A549 (cell line): Measurements from ENCODE around the gene CNOT2. TPM values are rescaled to one million over a fixed set of nuclear protein-coding genes. Genes with fewer than 3 reads are reported as not detected.

Experiments used
- ATAC-seq, 2 experiments: fragments of 200-7000 bp in 1 of 2; fragments of >200 bp in 1 of 2; cut with Nextera tagmentation in 1 of 2; cut with Tn5 transposase in 1 of 2; 3 replicates each; pipeline versions ENCODE4 v1.8.0 to v1.9.1; 2018 to 2020; ENCODE audit warnings: mild to moderate bottlenecking in 1 of 2, moderate library complexity in 1 of 2
- CTCF ChIA-PET: fragments of 300-600 bp; sonication (Branson Sonifier 250); formaldehyde crosslinking; extraction: SDS; loops from one replicate; lab custom pipeline; 2021; ENCODE audit warnings: antibody characterized with exemption, inconsistent platforms; lab: Yijun Ruan, JAX
- POLR2A ChIA-PET: fragments of 350-600 bp; formaldehyde crosslinking; extraction: SDS; loops from one replicate; lab custom pipeline; 2021; ENCODE audit warnings: antibody characterized with exemption, inconsistent platforms; lab: Yijun Ruan, JAX
- DNase-seq, 2 experiments: peaks; one replicate each; pipeline versions ENCODE4 v3.0.0 to v3.0.0-alpha.2; 2011 to 2016; ENCODE audit warnings: low read depth in 1 of 2, low spot score in 1 of 2
- FAIRE-seq: peaks from 2 replicates; lab custom pipeline; 2011; peaks lifted over from hg19 to GRCh38; lab: Jason Lieb, UNC
- H3K27ac ChIP-seq, 2 experiments: fragments of >200 bp; sonication (Bioruptor Twin); formaldehyde crosslinking; 3 replicates each; pipeline ENCODE4 v1.5.1; 2016 to 2017
- H3K4me1 ChIP-seq: fragments of >200 bp; sonication (Bioruptor Twin); formaldehyde crosslinking; 3 replicates; pipeline ENCODE4 v1.6.1; 2016
- H3K4me2 ChIP-seq: fragments of >200 bp; sonication (Bioruptor Twin); formaldehyde crosslinking; 3 replicates; pipeline ENCODE4 v1.6.1; 2016
- H3K4me3 ChIP-seq: fragments of >200 bp; sonication (Bioruptor Twin); formaldehyde crosslinking; 3 replicates; pipeline ENCODE4 v1.5.1; 2016
- H3K9me3 ChIP-seq: fragments of >200 bp; sonication (Bioruptor Twin); formaldehyde crosslinking; 3 replicates; pipeline ENCODE4 v1.6.1; 2016
- CBX8 ChIP-seq: fragments of 200-600 bp; sonication (generic); IDR thresholded peaks from 2 replicates; pipeline ENCODE4 v1.6.1; 2016
- CHD2 ChIP-seq: fragments of 150-350 bp; IDR thresholded peaks from 2 replicates; pipeline ENCODE4 v1.6.1; 2014; ENCODE audit warnings: low read length; ENCODE audit not compliant: partially characterized antibody
- CHD4 ChIP-seq: fragments of 200-600 bp; sonication (generic); IDR thresholded peaks from 2 replicates; pipeline ENCODE4 v1.6.1; 2016; ENCODE audit warnings: antibody characterized with exemption, mild to moderate bottlenecking, borderline replicate concordance
- CTCF ChIP-seq: fragments of >200 bp; sonication (Bioruptor Twin); formaldehyde crosslinking; IDR thresholded peaks from 3 replicates; pipeline ENCODE4 v1.5.1; 2016
- EHF ChIP-seq: fragments of 250-450 bp; sonication (Bioruptor Pico); IDR thresholded peaks from 2 replicates; pipeline ENCODE4 v1.5.0; 2020; ENCODE audit warnings: mild to moderate bottlenecking
- EHMT2 ChIP-seq: fragments of 200-600 bp; sonication (generic); IDR thresholded peaks from 2 replicates; pipeline ENCODE4 v1.6.1; 2016; ENCODE audit warnings: antibody characterized with exemption, low read depth, mild to moderate bottlenecking, moderate library complexity
- EP300 ChIP-seq, 2 experiments: fragments of >200 bp; sonication (Bioruptor Twin); formaldehyde crosslinking; IDR thresholded peaks; 2 replicates in 1 of 2; 3 replicates in 1 of 2; pipeline ENCODE4 v1.6.1; 2016 to 2017
- FOSL2 ChIP-seq, 2 experiments: fragments of 450-650 bp in 1 of 2; fragments of >200 bp in 1 of 2; sonication (Bioruptor Twin) in 1 of 2; formaldehyde crosslinking; IDR thresholded peaks; 2 replicates each; pipeline versions ENCODE4 v1.5.0 to v1.6.1; 2016 to 2020; ENCODE audit warnings: mild to moderate bottlenecking in 1 of 2, moderate library complexity in 1 of 2
- HEYL ChIP-seq: fragments of 250-450 bp; sonication (Bioruptor Pico); IDR thresholded peaks from 2 replicates; pipeline ENCODE4 v1.8.0; 2021; ENCODE audit warnings: mild to moderate bottlenecking, moderate library complexity
- HOXB13 ChIP-seq: fragments of 250-450 bp; sonication (Bioruptor Pico); IDR thresholded peaks from 2 replicates; pipeline ENCODE4 v1.5.0; 2020; ENCODE audit warnings: low read depth, mild to moderate bottlenecking, moderate library complexity
- HOXB5 ChIP-seq: fragments of 250-450 bp; sonication (Bioruptor Pico); IDR thresholded peaks from 2 replicates; pipeline ENCODE4 v1.5.0; 2020; ENCODE audit warnings: mild to moderate bottlenecking, moderate library complexity
- JUN ChIP-seq, 2 experiments: fragments of >200 bp; sonication (Bioruptor Twin); formaldehyde crosslinking; IDR thresholded peaks; 2 replicates in 1 of 2; 3 replicates in 1 of 2; pipeline ENCODE4 v1.6.1; 2016 to 2017
- MYC ChIP-seq: IDR thresholded peaks from 2 replicates; pipeline ENCODE4 v1.6.1; 2012; ENCODE audit warnings: mild to moderate bottlenecking, inconsistent platforms, low read length, improper control_type of control experiment, borderline replicate concordance
- NR3C1 ChIP-seq: fragments of >200 bp; sonication (Bioruptor Twin); formaldehyde crosslinking; IDR thresholded peaks from 3 replicates; pipeline ENCODE4 v1.6.1; 2017
- POLR2AphosphoS2 ChIP-seq: conservative IDR thresholded peaks from 2 replicates; pipeline ENCODE4 v1.6.1; 2012; ENCODE audit warnings: low read length, improper control_type of control experiment, inconsistent platforms
- RAD21 ChIP-seq, 2 experiments: fragments of >200 bp in 1 of 2; sonication (Bioruptor Twin) in 1 of 2; formaldehyde crosslinking in 1 of 2; IDR thresholded peaks in 1 of 2; conservative IDR thresholded peaks in 1 of 2; 2 replicates in 1 of 2; 3 replicates in 1 of 2; pipeline ENCODE4 v1.6.1; 2012 to 2018; ENCODE audit warnings: inconsistent platforms in 1 of 2
- RARB ChIP-seq: fragments of 250-450 bp; sonication (Bioruptor Pico); IDR thresholded peaks from 2 replicates; pipeline ENCODE4 v1.8.0; 2021; ENCODE audit warnings: mild to moderate bottlenecking, moderate library complexity
- RCOR1 ChIP-seq: fragments of 150-350 bp; IDR thresholded peaks from 2 replicates; pipeline ENCODE4 v1.6.1; 2014; ENCODE audit warnings: antibody characterized with exemption, low read length, low read depth
- SREBF2 ChIP-seq: fragments of 450-650 bp; IDR thresholded peaks from 2 replicates; pipeline ENCODE4 v1.6.1; 2014; ENCODE audit warnings: mild to moderate bottlenecking, moderate library complexity
- TFCP2L1 ChIP-seq: fragments of 250-450 bp; sonication (Bioruptor Pico); IDR thresholded peaks from 2 replicates; pipeline ENCODE4 v1.5.0; 2021; ENCODE audit warnings: mild to moderate bottlenecking
- TP53 ChIP-seq: fragments of 250-450 bp; sonication (Bioruptor Pico); IDR thresholded peaks from 2 replicates; pipeline ENCODE4 v1.5.0; 2021; ENCODE audit warnings: mild to moderate bottlenecking, moderate library complexity
- ZC3H11A ChIP-seq: fragments of 450-650 bp; IDR thresholded peaks from 2 replicates; pipeline ENCODE4 v1.6.1; 2014; ENCODE audit warnings: antibody characterized with exemption, mild to moderate bottlenecking
- WGBS: methylation state at CpG from one replicate; pipeline ENCODE4 v1.1.6; 2017; ENCODE audit errors: missing lambda C conversion rate; 5-methylcytosine and 5-hydroxymethylcytosine counted together
- polyA plus RNA-seq, 4 experiments: library from polyadenylated mRNA; depleted of rRNA in 3 of 4; stranded (reverse); fragments of >200 nt; fragmentation: RNase III in 1 of 4; extraction: RNeasy Plus Mini Kit Qiagen cat#74134 plus additional on column Dnase treatment in 1 of 4; gene quantifications; 2 replicates in 3 of 4; 3 replicates in 1 of 4; pipeline ENCODE4 v1.2.3, GENCODE V29; 2011 to 2017
- TF ChIP-seq, protein P1 (sequence below): IDR thresholded peaks from 2 replicates; pipeline ENCODE4 v1.6.1; 2012; ENCODE audit warnings: low read depth, borderline replicate concordance
- TF ChIP-seq, protein P2 (sequence below): fragments of 250-450 bp; sonication (Bioruptor Pico); IDR thresholded peaks from 2 replicates; pipeline ENCODE4 v1.5.0; 2021; ENCODE audit warnings: mild to moderate bottlenecking, moderate library complexity, borderline replicate concordance
- TF ChIP-seq, protein P3 (sequence below): fragments of >200 bp; sonication (Bioruptor Twin); formaldehyde crosslinking; IDR thresholded peaks from 3 replicates; pipeline ENCODE4 v1.6.1; 2016

Gene CNOT2
- polyA plus RNA-seq, 2 of the 4 experiments (the other 2 are of a cell fraction) = 87.2 to 105 TPM

DNA sequence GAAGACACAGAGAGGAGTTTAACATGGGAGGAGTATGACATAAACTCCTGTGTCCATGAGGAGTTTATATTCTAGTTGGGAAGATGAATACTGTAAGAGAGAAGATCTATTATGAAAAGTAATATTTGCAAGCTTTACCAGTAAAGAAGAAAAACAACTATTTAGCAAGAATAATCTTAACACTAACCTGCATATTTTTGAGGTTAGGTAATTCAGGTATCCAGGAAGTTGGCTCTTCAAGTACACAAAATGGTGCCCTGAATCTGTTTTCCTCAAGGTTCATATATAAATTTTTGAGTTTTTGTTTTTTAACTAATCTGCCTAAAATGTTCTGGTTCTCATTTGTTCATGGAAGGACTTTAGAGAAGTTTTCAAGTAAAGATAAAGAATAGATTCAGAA, 89.0 kb downstream of the CNOT2 start:
- POLR2A ChIA-PET = no interaction called here
- no peak overlapping the region for H3K4me2 ChIP-seq
- TF ChIP-seq EHF (CRISPR knock-in tag) = no peak
- no peak for TF ChIP-seq CHD4
- TF ChIP-seq RAD21 (conservative IDR thresholded peaks at IDR 0.05 in 1 of 2, IDR thresholded peaks at IDR 0.05 in 1 of 2) = no peak
- no peak for TF ChIP-seq EHMT2
- TF ChIP-seq, protein P1, sequence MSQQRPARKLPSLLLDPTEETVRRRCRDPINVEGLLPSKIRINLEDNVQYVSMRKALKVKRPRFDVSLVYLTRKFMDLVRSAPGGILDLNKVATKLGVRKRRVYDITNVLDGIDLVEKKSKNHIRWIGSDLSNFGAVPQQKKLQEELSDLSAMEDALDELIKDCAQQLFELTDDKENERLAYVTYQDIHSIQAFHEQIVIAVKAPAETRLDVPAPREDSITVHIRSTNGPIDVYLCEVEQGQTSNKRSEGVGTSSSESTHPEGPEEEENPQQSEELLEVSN = no peak
- no peak for TF ChIP-seq CTCF
- TF ChIP-seq TP53 = no peak
- no peak for TF ChIP-seq EP300 (IDR thresholded peaks at IDR 0.05)
- TF ChIP-seq POLR2AphosphoS2 = no peak
- H3K27ac ChIP-seq = no peak overlapping the region
- CTCF ChIA-PET = no interaction called here
- no peaks in the 10 kb centered on the region for H3K9me3 ChIP-seq
- ATAC-seq (no peak), FAIRE-seq (no peak), DNase-seq (no peak)
- H3K4me1 ChIP-seq = no peaks in the 10 kb centered on the region
- H3K4me3 ChIP-seq = no peak overlapping the region

- ATAC-seq (no peak), DNase-seq (no peak), FAIRE-seq (no peak)
- H3K4me2 ChIP-seq = no peak overlapping the region
- no peaks in the 10 kb centered on the region for H3K4me1 ChIP-seq
- 94% methylated on average over 8 of the region's 8 CpGs for WGBS
- POLR2A ChIA-PET = no interaction called here
- CTCF ChIA-PET = interaction anchor here (1.1 to 1.4 kb wide), 2 partner anchors 13 to 14 kb away, joined by 3 read pairs; no protein-coding TSS in a partner anchor
- no peak overlapping the region for H3K4me3 ChIP-seq
- TF ChIP-seq NR3C1 (no peak), SREBF2 (no peak), RARB (no peak), JUN (IDR thresholded peaks at IDR 0.05) (no peak), RCOR1 (no peak), HEYL (CRISPR knock-in tag) (no peak), CBX8 (no peak), CHD4 (no peak), FOSL2 (IDR thresholded peaks at IDR 0.05) (no peak), FOSL2 (CRISPR knock-in tag; IDR thresholded peaks at IDR 0.05) (no peak), CHD2 (no peak), TFCP2L1 (CRISPR knock-in tag) (no peak), HOXB5 (CRISPR knock-in tag) (no peak), ZC3H11A (no peak), HOXB13 (no peak), MYC (no peak)
- TF ChIP-seq, protein P2, sequence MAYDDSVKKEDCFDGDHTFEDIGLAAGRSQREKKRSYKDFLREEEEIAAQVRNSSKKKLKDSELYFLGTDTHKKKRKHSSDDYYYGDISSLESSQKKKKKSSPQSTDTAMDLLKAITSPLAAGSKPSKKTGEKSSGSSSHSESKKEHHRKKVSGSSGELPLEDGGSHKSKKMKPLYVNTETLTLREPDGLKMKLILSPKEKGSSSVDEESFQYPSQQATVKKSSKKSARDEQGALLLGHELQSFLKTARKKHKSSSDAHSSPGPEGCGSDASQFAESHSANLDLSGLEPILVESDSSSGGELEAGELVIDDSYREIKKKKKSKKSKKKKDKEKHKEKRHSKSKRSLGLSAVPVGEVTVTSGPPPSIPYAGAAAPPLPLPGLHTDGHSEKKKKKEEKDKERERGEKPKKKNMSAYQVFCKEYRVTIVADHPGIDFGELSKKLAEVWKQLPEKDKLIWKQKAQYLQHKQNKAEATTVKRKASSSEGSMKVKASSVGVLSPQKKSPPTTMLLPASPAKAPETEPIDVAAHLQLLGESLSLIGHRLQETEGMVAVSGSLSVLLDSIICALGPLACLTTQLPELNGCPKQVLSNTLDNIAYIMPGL (CRISPR knock-in tag) = no peak
- TF ChIP-seq, protein P3, sequence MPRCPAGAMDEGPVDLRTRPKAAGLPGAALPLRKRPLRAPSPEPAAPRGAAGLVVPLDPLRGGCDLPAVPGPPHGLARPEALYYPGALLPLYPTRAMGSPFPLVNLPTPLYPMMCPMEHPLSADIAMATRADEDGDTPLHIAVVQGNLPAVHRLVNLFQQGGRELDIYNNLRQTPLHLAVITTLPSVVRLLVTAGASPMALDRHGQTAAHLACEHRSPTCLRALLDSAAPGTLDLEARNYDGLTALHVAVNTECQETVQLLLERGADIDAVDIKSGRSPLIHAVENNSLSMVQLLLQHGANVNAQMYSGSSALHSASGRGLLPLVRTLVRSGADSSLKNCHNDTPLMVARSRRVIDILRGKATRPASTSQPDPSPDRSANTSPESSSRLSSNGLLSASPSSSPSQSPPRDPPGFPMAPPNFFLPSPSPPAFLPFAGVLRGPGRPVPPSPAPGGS = no peak
- H3K9me3 ChIP-seq = no peaks in the 10 kb centered on the region
- H3K27ac ChIP-seq = no peak overlapping the region
Observed at GRCh38 chr12:70334742-70335141, 91.5 kb downstream of the CNOT2 start.
